Left renal cortex interstitium (tissue), 4 donors: ENCODE measurements around the gene PTGFR. TPM values are rescaled to one million over a fixed set of nuclear protein-coding genes. Genes with fewer than 3 reads are reported as not detected.

Experiments used
- DNase-seq, 4 donors: peaks; one replicate each; pipeline ENCODE4 v3.0.0-alpha.2; 2013; ENCODE audit warnings: low read depth in 4 of 4, low spot score in 2 of 4, missing footprints in 1 of 4
- polyA plus RNA-seq, 4 donors: library from polyadenylated mRNA; unstranded; fragments of 120-200 nt; gene quantifications; one replicate each; pipeline ENCODE4 v1.2.1, GENCODE V29; 2013; ENCODE audit not compliant: insufficient read length in 4 of 4

Gene PTGFR
- polyA plus RNA-seq, 4 donors: 0.17 to 0.33 (median 0.23) TPM

DNA sequence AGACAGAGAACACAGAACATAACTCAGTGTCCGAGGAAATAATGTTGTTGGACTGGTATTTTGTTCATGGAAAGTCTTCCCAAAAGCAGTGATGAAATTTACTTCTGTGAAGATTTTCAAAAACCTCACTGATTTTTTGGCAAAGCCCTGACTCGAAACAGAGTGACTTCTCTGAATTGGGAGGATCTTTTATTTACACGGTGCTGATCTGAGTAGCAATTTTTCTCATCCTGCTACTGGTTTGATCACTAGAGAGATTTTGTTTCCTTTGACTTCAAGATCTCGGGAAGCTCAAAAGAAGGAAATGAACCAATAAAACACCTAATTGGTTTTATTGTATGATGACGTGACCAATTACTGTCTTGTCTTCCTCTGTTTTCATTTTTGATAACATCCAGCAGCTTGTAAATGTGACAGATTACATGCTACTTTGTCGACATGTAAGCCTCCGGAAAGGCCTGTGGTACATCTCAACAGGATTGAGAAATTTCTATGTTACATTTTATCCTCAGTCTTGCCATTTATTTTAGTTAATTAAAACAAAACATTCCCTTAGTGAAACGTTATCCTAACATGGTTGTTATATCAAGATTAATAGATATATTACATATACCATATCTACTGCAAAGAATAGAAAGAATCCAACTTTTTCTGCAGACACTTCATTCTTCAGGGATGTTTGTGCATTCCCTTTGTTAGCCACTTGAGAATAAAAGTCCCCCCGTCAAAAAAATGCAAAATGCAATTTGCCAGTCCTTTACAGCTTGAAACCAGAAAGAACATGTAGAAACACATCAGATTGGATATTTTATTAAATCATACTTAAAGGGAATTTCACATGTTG, 86.7 kb downstream of the PTGFR start:
- DNase-seq: no peak

- DNase-seq: no peak
Measured at GRCh38 chr1:78586572-78586971, 95.8 kb downstream of the PTGFR start.

GRCh38 chr1:78587211-78587610, 96.4 kb downstream of the PTGFR start:
- DNase-seq: no peak

Other genes starting within 250 kb of the PTGFR start
- 1 to 10 TPM; 6.6 to 7.7 (median 6.9) TPM for gene IFI44L, start 129.5 kb downstream of the PTGFR start, polyA plus RNA-seq
- 10 to 100 TPM; 11.1 to 20.8 (median 18.4) TPM for gene IFI44, start 158.9 kb downstream of the PTGFR start, polyA plus RNA-seq